DND-41 (cell line): Measurements from ENCODE around the gene HIC2.
"Not testable (repeated sequence)": the region's sequence is repeated elsewhere in the genome, so short reads cannot be mapped to it uniquely, and the experiment has no call there.

Experiments used
- ATAC-seq: fragments of 200-7000 bp; cut with Tn5 transposase; 3 replicates; pipeline ENCODE4 v1.9.1; 2021; ENCODE audit warnings: low read depth; ENCODE audit not compliant: insufficient read depth
- DNase-seq: peaks from one replicate; pipeline ENCODE4 v3.0.0-alpha.2; 2020
- H2AFZ ChIP-seq: 2 replicates; pipeline ENCODE4 v1.6.0; 2012; ENCODE audit warnings: low read depth, low read length
- H3K27ac ChIP-seq: 2 replicates; pipeline ENCODE4 v1.5.1; 2012; ENCODE audit warnings: low read length, inconsistent platforms
- H3K27me3 ChIP-seq: fragments of 200-600 bp; sonication (generic); 2 replicates; pipeline ENCODE4 v1.6.0; 2012; ENCODE audit warnings: low read length, mild to moderate bottlenecking, inconsistent platforms; ENCODE audit not compliant: insufficient read depth, poor library complexity
- H3K36me3 ChIP-seq: 2 replicates; pipeline ENCODE4 v1.5.1; 2012; ENCODE audit warnings: low read length, inconsistent platforms; ENCODE audit not compliant: insufficient read depth
- H3K4me1 ChIP-seq: 2 replicates; pipeline ENCODE4 v1.5.1; 2012; ENCODE audit warnings: mild to moderate bottlenecking, low read length; ENCODE audit not compliant: insufficient read depth
- H3K4me2 ChIP-seq: 2 replicates; pipeline ENCODE4 v1.6.0; 2012; ENCODE audit warnings: mild to moderate bottlenecking, moderate library complexity, low read length, inconsistent platforms; ENCODE audit not compliant: insufficient read depth
- H3K4me3 ChIP-seq, 2 experiments: fragments of 200-600 bp in 1 of 2; shearing (Covaris generic) in 1 of 2; 2 replicates each; pipeline ENCODE4 v1.5.1; 2012 to 2016; ENCODE audit warnings: inconsistent platforms in 2 of 2, low read length in 2 of 2, mild to moderate bottlenecking in 2 of 2, low read depth in 1 of 2, moderate library complexity in 1 of 2
- H3K79me2 ChIP-seq: 2 replicates; pipeline ENCODE4 v1.6.0; 2012; ENCODE audit warnings: low read length, inconsistent platforms; ENCODE audit not compliant: insufficient read depth
- H3K9ac ChIP-seq: 2 replicates; pipeline ENCODE4 v1.6.0; 2012; ENCODE audit warnings: low read depth, mild to moderate bottlenecking, inconsistent platforms, low read length, moderate library complexity
- H3K9me3 ChIP-seq: 2 replicates; pipeline ENCODE4 v1.5.1; 2012; ENCODE audit warnings: low read length, moderate library complexity, mild to moderate bottlenecking, inconsistent platforms; ENCODE audit not compliant: insufficient read depth, severe bottlenecking
- H4K20me1 ChIP-seq: 2 replicates; pipeline ENCODE4 v1.6.0; 2012; ENCODE audit warnings: low read length; ENCODE audit not compliant: insufficient read depth

HIC2 gene

DNA sequence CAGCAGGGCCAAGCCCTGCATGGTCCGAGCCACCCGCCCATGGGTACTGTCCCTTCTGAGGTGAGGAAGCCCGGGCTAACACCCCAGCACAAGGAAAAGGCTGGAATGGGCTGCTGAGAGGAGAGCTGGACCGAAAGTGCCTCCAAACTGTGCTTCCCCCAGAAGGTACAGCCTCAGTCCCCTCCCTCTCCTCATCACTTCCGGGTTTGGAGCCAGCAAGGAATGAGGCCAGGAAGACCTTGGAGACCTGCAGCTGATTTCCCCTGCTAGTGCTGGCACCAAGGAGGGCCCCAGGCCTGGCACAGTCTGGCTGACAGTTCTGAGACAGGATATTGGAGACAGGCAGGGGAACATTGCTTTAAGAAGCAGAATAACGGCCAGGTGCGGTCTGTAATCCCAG lies 81.3 kb downstream of the HIC2 start:
- H3K4me1 ChIP-seq, H4K20me1 ChIP-seq, H3K4me3 ChIP-seq, DNase-seq, H3K4me2 ChIP-seq, H3K79me2 ChIP-seq, H3K9ac ChIP-seq, H3K9me3 ChIP-seq, H3K27ac ChIP-seq, H3K27me3 ChIP-seq, H3K36me3 ChIP-seq, H2AFZ ChIP-seq, ATAC-seq: not testable (repeated sequence)

DNA sequence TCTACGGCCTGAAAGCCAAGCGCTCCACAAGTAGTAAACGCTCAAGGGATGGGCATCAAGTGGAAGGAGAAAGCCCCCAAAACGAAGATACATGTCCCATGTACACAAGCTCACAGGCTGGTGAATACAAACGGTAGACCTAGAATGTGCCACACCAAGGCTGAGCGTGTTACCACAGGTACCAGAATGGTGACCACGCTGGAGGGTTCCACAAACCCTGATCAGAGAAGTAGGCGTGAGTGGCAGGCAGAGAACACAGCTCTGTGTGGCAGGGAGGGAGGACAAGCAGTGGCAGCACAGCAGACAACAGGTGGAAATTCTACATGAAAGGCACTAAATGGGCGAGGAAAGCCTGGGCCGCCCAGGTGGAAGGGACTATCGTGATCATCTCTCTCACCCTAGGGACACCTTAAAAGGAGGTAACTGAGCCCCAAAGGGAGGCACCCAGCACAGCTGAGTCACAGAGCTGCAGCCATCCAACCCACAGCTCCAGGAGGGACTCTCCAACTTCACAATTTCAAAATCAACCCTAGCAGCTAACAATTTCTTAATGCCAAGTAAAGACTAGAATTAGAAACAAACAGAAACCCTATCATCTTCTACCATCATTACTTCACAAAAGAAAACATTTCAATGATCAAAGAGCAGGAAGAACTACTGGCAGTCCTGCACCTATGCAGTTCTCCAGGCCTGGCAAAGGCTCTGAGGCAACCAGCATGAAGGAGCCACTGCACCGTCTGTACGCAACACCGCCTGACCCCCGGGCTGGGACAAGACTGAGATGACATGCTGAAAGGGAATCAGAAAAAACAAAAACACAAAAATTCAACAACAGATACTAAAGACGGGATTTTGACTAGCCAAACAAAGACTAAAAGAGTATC lies 82.7 kb downstream of the HIC2 start:
- ATAC-seq: peak; percentile 49; the same call in 2 of the 3 replicates
- H3K79me2 ChIP-seq, H3K4me2 ChIP-seq: not testable (repeated sequence)

More for the DNA sequence above, 82.7 kb downstream of the HIC2 start:
- not testable (repeated sequence) for DNase-seq, H3K36me3 ChIP-seq, H3K27me3 ChIP-seq, H2AFZ ChIP-seq, H3K4me1 ChIP-seq, H3K4me3 ChIP-seq, H3K9me3 ChIP-seq, H3K9ac ChIP-seq, H3K27ac ChIP-seq, H4K20me1 ChIP-seq
